ENCODE results near the gene PCMT1.

DNA sequence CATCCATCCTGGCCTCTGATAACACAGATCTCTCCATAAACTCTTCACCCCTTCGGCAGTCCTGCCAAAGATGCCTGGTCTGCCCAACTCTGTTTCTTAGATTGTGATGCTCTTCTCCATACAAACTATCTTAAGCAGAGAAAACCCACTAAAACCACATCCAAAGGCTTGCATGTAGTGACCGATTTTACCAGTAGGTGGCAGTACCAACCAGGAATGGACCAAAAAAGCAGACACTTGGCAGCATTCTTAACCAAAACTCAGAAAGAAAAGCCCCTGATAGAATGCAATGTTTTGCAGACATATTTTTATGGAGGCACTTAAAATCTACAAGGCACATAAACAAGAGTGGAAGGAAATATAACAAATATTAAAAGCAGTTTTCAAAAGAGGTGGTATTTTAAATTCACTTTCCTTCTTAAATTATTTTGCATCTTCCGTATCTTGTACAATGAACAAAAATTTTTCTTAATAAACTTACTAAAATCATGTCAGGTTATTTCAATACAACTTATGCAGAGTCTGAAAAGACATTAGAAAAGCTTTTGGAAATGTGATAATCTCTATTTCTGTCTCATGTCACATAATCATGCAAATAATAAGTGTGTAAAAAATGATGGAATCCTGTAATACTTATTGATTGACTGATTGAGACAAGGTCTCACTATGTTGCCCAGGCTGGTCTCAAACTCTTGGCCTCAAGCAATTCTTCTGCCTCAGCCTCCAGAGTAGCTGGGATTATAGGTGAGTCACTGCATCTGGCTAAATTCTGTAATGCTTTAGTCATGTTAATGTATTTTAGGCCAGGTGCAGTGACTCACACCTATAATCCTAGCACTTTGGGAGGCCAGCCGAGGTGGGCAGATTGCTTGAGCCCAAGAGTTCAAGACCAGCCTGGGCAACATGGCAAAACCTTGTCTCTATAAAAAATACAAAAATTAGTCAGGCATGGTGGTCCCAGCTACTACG is 85.3 kb downstream of the PCMT1 start:
- TF ChIP-seq ZNF354B (CRISPR knock-in tag; IDR thresholded peaks at IDR 0.05) (no peak), HOXD1 (CRISPR knock-in tag; IDR thresholded peaks at IDR 0.05) (no peak), NONO (IDR thresholded peaks at IDR 0.05) (no peak), NONO (CRISPR knock-in tag; conservative IDR thresholded peaks at IDR 0.05) (no peak), GABPB1 (CRISPR knock-in tag; IDR thresholded peaks at IDR 0.05) (no peak), ZNF263 (CRISPR knock-in tag; IDR thresholded peaks at IDR 0.05) (no peak)
- TF ChIP-seq, protein P1, sequence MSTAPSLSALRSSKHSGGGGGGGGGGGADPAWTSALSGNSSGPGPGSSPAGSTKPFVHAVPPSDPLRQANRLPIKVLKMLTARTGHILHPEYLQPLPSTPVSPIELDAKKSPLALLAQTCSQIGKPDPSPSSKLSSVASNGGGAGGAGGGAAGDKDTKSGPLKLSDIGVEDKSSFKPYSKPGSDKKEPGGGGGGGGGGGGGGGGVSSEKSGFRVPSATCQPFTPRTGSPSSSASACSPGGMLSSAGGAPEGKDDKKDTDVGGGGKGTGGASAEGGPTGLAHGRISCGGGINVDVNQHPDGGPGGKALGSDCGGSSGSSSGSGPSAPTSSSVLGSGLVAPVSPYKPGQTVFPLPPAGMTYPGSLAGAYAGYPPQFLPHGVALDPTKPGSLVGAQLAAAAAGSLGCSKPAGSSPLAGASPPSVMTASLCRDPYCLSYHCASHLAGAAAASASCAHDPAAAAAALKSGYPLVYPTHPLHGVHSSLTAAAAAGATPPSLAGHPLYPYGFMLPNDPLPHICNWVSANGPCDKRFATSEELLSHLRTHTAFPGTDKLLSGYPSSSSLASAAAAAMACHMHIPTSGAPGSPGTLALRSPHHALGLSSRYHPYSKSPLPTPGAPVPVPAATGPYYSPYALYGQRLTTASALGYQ (CRISPR knock-in tag; IDR thresholded peaks at IDR 0.05), result no peak
